Ectodermal cell (in vitro differentiated cells): ENCODE results near the gene OTOF.

Experiments used
- H3K27ac ChIP-seq: 2 replicates; pipeline ENCODE4 v1.7.0; 2013; ENCODE audit warnings: mild to moderate bottlenecking, low read depth, low read length; ENCODE audit not compliant: insufficient read depth, poor library complexity, severe bottlenecking
- H3K27me3 ChIP-seq: 2 replicates; pipeline ENCODE4 v1.7.0; 2013; ENCODE audit warnings: mild to moderate bottlenecking, low read length; ENCODE audit not compliant: insufficient read depth, control insufficient read depth, poor library complexity, severe bottlenecking
- H3K36me3 ChIP-seq: one replicate; pipeline ENCODE4 v1.7.0; 2013; ENCODE audit warnings: low read length; ENCODE audit not compliant: control insufficient read depth, insufficient read depth
- H3K4me1 ChIP-seq: one replicate; pipeline ENCODE4 v1.7.0; 2013; ENCODE audit warnings: low read length; ENCODE audit not compliant: control insufficient read depth, insufficient read depth
- H3K4me3 ChIP-seq: 2 replicates; pipeline ENCODE4 v1.7.0; 2013; ENCODE audit warnings: low read depth, low read length, control low read depth; ENCODE audit not compliant: insufficient read depth
- H3K9me3 ChIP-seq: 2 replicates; pipeline ENCODE4 v1.7.0; 2013; ENCODE audit warnings: mild to moderate bottlenecking, low read length, moderate library complexity; ENCODE audit not compliant: control insufficient read depth
- WGBS, 2 experiments: methylation state at CpG; one replicate each; pipeline ENCODE4 v1.1.7; 2013; ENCODE audit warnings: missing lambda C conversion rate in 2 of 2; 5-methylcytosine and 5-hydroxymethylcytosine counted together

The OTOF gene

DNA sequence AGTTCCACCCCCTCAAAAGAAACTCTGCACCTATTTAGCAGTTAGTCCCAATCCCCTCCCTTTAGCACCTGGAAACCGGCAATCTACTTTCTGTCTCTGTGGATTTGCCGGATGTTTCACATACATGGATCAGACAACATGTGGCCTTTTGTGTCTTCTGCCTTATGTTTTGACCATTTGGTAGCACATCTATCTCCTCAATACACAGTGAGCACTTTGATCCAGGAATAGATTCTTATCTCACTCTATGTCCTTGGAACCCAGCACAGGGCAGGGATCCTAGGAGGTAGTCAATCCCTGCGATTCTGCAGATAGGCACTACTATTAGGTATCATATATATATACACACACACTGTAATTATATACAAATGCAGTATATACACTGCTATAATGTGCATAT is 3.8 kb upstream of the OTOF start:
- Histone ChIP-seq H3K27ac (no peak overlapping the region), H3K9me3 (no peaks in the 10 kb centered on the region), H3K4me1 (peaks cover 16% of the 10 kb centered on the region), H3K4me3 (no peak overlapping the region), H3K27me3 (no peaks in the 10 kb centered on the region), H3K36me3 (no peaks in the 10 kb centered on the region)
- WGBS, 2 experiments: 87 to 97% methylated on average over 2 to 3 of the region's 3 CpGs

DNA sequence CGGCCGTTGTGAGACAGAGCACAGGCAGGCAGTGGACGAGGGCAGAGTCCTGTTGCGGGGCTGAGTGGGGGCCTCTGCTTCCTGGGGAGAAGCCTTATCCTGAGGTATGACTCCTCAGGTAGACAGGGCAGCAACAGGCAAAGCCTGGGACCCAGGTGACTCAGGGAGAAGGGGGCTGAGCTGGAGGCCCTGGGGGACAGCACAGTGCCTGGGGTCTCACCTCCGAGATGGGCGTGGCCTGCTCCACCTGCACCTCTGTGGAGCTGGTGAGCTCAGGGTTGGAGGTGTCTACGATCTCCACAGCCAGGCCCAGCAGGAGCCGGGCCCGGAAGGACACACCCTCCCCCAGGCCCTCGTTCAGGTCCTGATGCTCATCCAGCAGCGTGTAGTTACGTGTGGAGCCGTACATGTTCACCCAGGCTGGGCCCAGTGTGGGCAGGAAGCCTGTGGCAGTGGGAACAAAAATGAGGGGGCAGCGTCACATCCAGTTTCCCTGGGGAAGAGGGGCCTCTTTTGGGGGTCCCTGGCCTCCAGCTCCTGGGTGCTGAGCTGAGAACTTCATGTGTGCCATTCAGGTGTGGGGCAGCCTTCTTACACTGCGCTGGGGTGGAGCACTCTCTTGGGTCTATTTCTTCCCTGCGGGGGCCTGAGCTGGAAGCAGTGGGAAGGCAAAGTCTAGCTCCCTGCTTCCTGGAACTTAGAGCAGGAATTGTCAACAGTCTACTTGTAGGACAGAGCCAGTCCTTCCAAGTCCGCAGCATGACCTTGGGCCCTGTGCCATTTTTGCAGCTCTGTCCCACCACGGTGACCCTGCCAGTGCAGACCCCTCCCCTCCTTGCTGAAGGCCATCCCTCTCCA is 2.9 kb upstream of the OTOF start:
- H3K36me3 ChIP-seq: no peaks in the 10 kb centered on the region
- 92 to 94% methylated on average over 18 of the region's 18 CpGs for WGBS, 2 experiments
- H3K9me3 ChIP-seq: no peaks in the 10 kb centered on the region
- H3K27me3 ChIP-seq: no peaks in the 10 kb centered on the region
- peaks cover 19% of the 10 kb centered on the region for H3K4me1 ChIP-seq
- no peak overlapping the region for H3K4me3 ChIP-seq
- no peak overlapping the region for H3K27ac ChIP-seq

DNA sequence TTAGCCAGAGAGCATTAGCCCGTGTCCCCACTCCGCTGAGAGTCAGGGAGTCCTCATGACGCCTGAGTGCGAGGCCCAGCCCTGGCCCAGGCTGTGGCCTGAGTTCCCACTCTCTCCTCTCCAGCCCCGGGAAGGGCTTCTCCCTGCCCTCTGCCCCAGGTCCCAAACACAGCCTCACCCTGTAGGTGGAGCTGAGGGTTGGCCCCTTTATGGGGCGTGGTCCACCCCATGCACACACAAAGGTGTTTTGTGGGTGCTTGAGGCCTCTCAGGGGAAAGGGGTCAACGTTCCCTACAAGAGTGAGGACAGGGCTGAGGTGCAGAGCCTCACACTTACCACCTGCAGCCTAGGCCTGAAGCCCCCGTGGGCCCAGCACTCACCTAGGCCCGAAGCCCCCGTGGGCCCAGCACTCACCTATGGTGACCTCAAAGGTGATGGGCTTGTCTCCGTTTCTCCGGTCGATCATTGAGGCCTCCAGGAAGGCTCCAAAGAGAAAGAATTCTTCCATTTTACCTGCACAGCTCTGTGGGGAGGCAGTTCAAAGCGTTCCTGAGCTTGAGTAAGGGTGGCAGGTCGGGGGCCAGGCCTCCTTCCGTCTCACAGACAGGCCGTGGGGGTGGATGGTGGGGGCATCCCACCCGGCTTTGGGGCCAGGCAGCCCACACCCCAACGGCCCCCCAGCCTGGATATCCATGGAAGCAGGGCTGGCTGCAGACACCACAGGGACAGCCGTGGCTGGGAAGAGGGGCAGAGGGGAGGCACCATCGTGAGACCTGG is 2.1 kb upstream of the OTOF start:
- Histone ChIP-seq H3K36me3 (no peaks in the 10 kb centered on the region), H3K4me3 (no peak overlapping the region), H3K4me1 (peaks cover 22% of the 10 kb centered on the region), H3K9me3 (no peaks in the 10 kb centered on the region), H3K27me3 (no peaks in the 10 kb centered on the region), H3K27ac (no peak overlapping the region)
- WGBS, 2 experiments: 92% methylated on average over 21 of the region's 21 CpGs

DNA sequence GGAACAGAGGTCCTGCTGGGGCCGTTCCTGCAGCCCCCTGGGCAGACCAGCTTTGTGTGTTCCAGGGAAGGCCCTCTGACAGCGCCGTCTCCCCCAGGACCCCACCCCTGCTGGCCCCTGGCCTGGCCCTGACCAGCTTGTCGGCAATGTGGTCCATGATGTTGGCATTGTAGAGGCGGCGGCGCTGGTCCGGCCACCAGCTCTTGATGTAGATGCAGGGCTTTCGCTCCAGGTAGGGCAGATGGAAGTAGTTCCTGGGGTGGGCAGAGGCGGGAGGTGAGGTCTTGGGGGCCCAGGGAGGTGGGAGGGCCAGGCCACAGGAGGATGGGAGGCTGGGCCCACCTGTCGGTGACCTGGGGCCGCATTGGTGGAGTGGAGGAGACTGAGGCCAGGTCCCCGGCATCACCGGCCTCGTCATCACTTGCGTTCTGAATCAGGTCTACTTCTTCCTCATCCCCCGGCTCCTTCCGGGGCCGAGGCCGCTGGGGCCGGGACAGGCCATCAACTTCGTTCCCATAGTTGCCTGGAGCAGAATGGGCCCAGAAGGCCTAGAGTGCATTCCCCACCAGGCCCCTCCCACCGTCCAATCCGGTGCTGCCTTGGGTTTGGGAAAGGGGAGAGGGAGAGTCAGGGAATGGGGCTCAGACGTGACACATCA is 1.3 kb upstream of the OTOF start:
- no peak overlapping the region for H3K4me3 ChIP-seq
- peaks cover 22% of the 10 kb centered on the region for H3K4me1 ChIP-seq
- 94 to 95% methylated on average over 25 of the region's 25 CpGs for WGBS, 2 experiments
- no peaks in the 10 kb centered on the region for H3K27me3 ChIP-seq
- no peak overlapping the region for H3K27ac ChIP-seq
- H3K9me3 ChIP-seq: no peaks in the 10 kb centered on the region
- H3K36me3 ChIP-seq: no peaks in the 10 kb centered on the region

DNA sequence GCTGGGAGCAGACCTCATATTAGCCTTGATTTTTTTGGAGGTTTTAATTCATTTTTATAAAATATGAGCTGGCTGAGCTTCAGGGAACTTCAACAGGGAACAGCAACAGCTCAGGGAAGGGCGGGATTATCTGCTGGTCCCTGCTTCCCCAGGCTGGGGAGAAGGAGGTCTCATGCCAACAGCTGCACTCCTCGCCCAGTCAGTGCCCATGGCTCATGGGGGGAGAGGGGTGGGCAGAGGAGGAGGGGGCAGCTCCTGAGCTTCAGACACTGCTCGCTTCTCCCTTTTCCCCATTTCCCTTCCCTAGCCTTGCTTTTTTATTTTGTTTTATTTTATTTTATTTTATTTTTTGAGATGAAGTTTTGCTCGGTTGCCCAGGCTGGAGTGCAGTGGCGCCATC is 442 bp upstream of the OTOF start:
- H3K9me3 ChIP-seq: no peaks in the 10 kb centered on the region
- no peaks in the 10 kb centered on the region for H3K36me3 ChIP-seq
- H3K27me3 ChIP-seq: no peaks in the 10 kb centered on the region
- no peak overlapping the region for H3K27ac ChIP-seq
- peaks cover 22% of the 10 kb centered on the region for H3K4me1 ChIP-seq
- no peak overlapping the region for H3K4me3 ChIP-seq
- 92 to 96% methylated on average over 4 to 5 of the region's 5 CpGs for WGBS, 2 experiments

DNA sequence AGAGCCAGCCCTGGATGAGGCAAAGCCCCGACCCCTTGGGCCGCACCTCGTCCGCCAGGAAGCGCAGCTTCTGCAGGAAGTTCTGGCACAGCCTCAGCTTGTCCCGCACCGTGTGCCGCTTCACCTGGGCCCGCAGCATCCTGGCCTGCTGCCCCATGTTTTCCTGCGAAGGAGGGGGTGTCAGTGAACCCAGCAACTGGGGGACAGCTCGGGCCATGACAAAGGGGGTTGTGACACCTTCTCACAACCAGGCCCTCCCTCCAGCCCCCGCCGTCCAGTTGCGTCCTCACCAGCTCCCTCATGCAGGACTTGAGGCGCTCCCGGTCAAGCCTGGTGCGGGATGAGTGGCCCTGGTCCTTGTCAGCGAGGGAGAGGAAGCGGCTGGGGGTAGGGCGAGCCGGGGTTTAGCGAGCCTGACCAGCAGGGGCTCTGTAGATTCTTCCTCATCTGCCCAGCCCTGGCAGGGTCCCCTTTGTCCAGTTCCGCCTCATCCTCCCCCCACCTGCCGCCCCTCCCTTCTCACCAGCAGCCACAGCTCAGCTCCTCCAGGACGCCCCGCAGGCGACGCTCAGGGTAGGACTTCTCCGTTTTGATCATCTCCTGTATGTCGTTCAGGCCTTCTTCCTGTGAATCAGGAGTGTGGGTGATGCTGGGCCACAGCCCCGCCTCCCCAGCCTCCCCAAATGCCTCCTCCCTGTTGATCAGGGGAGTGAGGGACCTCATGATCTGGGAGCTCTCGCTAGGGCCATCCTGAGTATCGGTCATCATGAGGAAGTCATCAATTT is 606 bp downstream of the OTOF start:
- Histone ChIP-seq H3K4me1 (peaks cover 22% of the 10 kb centered on the region), H3K27ac (no peak overlapping the region), H3K9me3 (no peaks in the 10 kb centered on the region), H3K27me3 (no peaks in the 10 kb centered on the region), H3K36me3 (no peaks in the 10 kb centered on the region), H3K4me3 (no peak overlapping the region)
- 69 to 70% methylated on average over 33 of the region's 33 CpGs for WGBS, 2 experiments

DNA sequence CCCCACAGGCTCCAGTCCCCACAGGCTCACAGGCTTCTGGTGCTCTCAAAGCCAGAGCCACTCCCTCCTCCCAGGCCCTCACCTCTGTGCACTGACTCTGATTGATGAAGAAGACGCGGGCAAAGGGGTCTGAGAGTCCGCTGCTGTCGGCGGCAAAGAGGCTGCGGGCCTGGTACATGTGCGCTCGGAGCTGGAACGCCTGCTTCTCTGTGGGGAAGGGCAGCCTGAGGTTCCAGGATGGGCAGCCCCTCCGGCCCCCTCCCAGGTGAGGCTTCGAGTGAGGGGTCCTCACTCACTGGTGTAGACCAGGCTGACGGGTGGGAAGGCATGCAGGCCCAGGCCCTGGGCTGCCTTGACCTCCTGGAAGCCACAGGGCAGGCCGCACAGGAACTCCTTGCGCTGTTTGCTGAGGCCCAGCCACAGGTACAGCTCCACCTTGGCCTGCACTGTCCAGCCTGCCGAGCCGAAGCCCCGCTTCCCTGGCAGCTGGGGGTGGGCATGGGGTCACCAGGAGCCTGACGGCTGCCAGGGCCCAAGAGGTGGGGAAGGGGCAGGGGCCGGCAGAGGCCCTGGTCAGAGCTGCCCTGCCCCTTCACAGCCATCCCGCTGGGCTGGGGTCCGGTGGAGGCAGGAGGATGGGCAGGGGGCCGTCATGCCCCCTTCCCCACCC is 2.0 kb downstream of the OTOF start:
- H3K36me3 ChIP-seq: no peaks in the 10 kb centered on the region
- H3K4me3 ChIP-seq: no peak overlapping the region
- peak overlapping the region; percentile 26 for H3K27ac ChIP-seq
- 82 to 84% methylated on average over 19 to 20 of the region's 22 CpGs for WGBS, 2 experiments
- no peaks in the 10 kb centered on the region for H3K27me3 ChIP-seq
- H3K4me1 ChIP-seq: peaks cover 22% of the 10 kb centered on the region
- H3K9me3 ChIP-seq: no peaks in the 10 kb centered on the region

DNA sequence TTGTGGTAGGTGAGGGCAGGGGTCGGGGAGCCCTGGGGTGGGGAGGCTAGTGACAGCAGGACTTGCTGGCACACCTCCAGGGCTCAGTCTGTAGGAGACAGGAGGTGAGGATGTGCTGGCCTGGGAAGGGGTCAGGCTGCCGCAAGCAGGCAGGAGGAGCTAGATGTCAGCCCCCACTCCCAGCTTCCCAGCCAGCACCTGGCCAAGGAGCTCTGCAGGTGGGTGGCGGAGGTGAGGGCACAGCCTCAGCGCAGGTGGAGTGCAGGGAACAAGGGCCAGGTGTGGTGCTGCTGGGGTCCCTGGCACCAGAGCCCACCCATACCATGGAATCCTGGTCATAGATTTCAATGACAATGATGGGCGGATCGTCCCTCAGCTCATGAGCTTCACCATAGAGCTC is 2.9 kb downstream of the OTOF start:
- no peak overlapping the region for H3K4me3 ChIP-seq
- H3K36me3 ChIP-seq: no peaks in the 10 kb centered on the region
- H3K27ac ChIP-seq: no peak overlapping the region
- H3K4me1 ChIP-seq: peaks cover 22% of the 10 kb centered on the region
- no peaks in the 10 kb centered on the region for H3K27me3 ChIP-seq
- no peaks in the 10 kb centered on the region for H3K9me3 ChIP-seq
- 92 to 94% methylated on average over 6 of the region's 6 CpGs for WGBS, 2 experiments

DNA sequence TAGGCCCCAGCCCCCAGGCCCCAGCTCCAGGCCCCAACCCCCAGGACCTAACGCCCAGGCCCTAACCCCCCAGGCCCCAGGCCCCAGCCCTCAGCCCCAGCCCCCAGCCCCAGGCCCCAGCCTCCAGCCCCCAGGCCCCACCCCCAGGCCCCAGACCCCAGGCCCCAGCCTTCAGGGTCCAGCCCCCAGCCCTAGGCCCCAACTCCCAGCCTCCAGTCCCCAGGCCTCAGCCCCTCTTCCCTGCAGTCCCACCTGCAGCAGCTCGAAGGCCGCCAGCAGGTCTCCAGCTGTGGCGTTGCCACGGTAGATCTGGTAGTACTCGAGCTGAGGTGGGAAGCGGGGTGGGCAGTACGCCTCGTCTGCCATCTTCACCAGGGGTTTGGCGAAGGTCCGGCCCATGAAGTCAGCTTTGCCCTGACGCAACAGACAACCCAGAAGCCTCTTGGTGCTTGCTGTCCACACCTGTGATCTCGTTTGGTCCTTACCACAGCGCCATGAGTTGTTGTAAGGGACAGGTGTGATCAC is 3.6 kb downstream of the OTOF start:
- Histone ChIP-seq H3K4me3 (no peak overlapping the region), H3K9me3 (no peaks in the 10 kb centered on the region), H3K27ac (no peak overlapping the region), H3K36me3 (no peaks in the 10 kb centered on the region), H3K27me3 (no peaks in the 10 kb centered on the region), H3K4me1 (peaks cover 19% of the 10 kb centered on the region)
- WGBS, 2 experiments: 93 to 95% methylated on average over 13 of the region's 14 CpGs
